GM12891 (cell line): Measurements from ENCODE around the gene AK4.

Experiments used
- DNase-seq: peaks from one replicate; pipeline ENCODE4 v3.0.0; 2011; ENCODE audit warnings: low spot score; ENCODE audit not compliant: insufficient read length
- FAIRE-seq: peaks from 2 replicates; lab custom pipeline; 2011; peaks lifted over from hg19 to GRCh38; lab: Jason Lieb, UNC
- PAX5 ChIP-seq: IDR thresholded peaks from 2 replicates; pipeline ENCODE4 v1.6.1; 2011; ENCODE audit warnings: low read length, moderate library complexity, mild to moderate bottlenecking; ENCODE audit not compliant: insufficient read depth, severe bottlenecking
- POLR2A ChIP-seq: IDR thresholded peaks from 2 replicates; pipeline ENCODE4 v1.6.1; 2011; ENCODE audit warnings: low read depth, low read length, control low read depth
- POLR2AphosphoS5 ChIP-seq: IDR thresholded peaks from 2 replicates; pipeline ENCODE4 v1.6.1; 2011; ENCODE audit warnings: low read depth, low read length, control low read depth
- POU2F2 ChIP-seq: IDR thresholded peaks from 2 replicates; pipeline ENCODE4 v1.6.1; 2011; ENCODE audit warnings: low read depth, mild to moderate bottlenecking, control low read depth, low read length, moderate library complexity
- SPI1 ChIP-seq: IDR thresholded peaks from 2 replicates; pipeline ENCODE4 v1.6.1; 2011; ENCODE audit warnings: low read depth, low read length, control low read depth
- TAF1 ChIP-seq: IDR thresholded peaks from 2 replicates; pipeline ENCODE4 v1.6.1; 2011; ENCODE audit warnings: low read depth, low read length, control low read depth

AK4 gene

DNA sequence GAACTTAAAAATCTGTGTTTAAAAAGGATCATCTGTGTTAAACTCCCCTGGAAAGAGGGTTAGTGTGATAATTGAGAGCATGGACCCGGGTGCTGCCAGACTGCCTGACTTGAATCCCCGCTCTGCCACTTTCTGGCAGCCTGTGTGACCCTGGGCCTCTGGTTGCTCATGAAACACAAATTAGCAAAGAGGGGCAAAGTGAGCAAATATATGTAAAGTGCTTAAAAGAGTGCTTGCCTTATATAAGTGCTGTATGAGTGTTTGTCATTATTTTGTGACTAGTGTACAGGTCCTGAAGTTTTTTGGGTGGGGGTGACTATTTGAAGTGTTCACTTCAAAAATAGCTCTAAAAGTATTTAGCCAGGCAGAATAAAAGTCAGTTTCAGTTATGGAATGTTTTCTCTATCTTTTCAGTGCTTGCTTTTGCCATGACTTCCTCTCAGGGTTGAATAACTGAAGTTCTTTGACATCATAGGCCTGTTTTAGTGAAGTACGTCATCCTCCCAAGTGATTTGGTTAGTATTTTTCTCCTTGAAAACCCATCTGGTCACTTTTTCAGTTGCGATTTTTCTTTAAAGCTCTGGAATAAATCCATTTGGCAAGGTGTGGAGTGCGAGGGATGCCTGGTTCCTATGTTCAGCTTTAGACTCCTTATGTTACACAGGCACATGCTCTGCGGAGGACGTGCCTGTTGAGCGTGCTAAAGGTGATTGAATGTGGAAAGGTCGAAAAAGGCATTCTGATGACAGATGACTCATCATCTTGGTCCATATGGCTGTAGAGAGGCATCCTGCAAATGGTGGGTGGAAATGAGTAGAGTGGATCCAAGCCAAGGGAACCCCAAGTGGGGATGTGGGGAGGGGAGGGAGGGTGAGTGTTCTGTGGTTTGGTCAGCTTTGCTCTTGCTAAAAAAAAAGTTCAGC lies 47.8 kb downstream of the AK4 start:
- DNase-seq (no peak), FAIRE-seq (peak; percentile 83)
- TF ChIP-seq TAF1 = no peak
- no peak for TF ChIP-seq SPI1
- TF ChIP-seq POLR2A = no peak
- no peak for TF ChIP-seq PAX5
- TF ChIP-seq POLR2AphosphoS5 = no peak
- TF ChIP-seq POU2F2 = no peak

DNA sequence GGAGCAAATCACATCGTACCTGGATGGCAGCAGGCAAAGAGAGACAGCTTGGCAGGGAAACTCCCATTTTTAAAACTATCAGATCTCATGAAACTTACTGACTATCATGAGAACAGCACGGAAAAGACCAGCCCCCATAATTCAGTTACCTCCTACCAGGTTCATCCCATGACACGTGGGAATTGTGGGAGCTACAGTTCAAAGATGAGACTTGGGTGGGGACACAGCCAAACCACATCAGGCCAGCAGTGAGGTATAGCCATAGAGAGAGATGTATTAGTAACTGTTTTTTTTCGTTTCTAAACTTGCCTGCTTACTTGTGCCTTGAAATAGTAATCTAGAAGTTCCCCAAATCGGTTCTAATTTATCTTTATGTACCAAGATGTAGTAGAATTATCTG lies 48.9 kb downstream of the AK4 start:
- FAIRE-seq = no peak
- TF ChIP-seq TAF1 (no peak), SPI1 (no peak), POU2F2 (no peak), POLR2A (no peak), PAX5 (no peak)
- DNase-seq = no peak

DNA sequence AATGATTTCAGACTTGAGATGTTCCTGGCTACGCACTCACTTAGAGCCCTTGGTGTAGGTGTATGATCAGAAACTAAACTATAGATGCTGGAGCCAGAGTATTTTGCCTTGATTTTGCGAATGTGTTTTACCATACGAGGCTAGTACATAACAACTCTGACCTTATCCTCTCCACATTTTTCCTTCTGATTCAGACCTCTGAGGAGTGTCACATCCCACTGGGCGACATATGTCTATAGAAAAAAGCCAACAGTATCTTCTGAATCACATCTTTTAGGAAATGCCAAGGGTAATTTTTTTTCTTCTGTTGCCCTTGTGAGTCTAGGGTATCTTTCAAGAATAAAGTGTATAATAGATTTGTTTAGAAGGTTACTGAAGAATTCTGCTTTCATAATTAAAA lies 49.6 kb downstream of the AK4 start:
- DNase-seq = no peak
- TF ChIP-seq POLR2AphosphoS5 = no peak
- no peak for TF ChIP-seq TAF1
- TF ChIP-seq POLR2A = no peak
- no peak for TF ChIP-seq POU2F2
- TF ChIP-seq PAX5 = no peak
- no peak for TF ChIP-seq SPI1
- FAIRE-seq = no peak

DNA sequence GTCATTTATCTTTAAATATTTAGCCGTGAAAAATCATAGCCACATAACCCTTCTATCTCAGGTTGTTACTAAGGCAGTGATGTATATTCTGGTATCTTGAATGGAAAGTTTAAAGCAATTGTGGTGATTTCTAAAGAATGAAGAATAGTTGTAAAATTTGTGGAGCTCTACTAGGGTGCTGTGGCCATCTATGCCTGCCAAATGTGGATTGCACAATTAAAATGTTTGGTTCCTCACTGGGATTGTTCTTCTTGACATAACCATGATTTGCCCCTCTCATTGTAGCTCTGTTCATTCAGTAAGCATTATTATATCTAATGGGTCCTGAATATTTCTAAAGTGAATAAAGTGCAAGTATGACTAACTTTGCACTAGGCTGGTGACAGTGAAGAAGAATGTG lies 50.1 kb downstream of the AK4 start:
- FAIRE-seq = no peak
- TF ChIP-seq POLR2AphosphoS5 = no peak
- TF ChIP-seq SPI1 = no peak
- no peak for TF ChIP-seq PAX5
- TF ChIP-seq TAF1 = no peak
- TF ChIP-seq POU2F2 = no peak
- TF ChIP-seq POLR2A = no peak
- no peak for DNase-seq

DNA sequence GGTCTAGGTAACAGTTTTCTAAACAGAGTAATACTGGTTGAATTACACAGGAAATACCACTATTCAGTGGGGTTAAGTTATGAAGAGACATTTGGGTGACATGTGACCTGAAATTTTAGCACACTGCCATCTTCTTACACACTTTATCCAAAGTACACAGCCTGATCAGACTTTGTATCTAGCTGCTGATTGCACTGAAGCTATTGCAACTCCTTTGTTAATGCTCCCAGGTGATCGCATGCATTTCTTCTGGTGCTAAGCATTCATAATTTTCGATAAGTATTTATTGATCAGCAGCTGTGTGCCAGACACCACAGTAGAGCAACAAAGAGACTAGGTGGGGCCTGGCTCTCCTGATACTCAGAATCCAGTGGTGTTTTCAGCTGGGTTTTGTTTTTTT lies 52.4 kb downstream of the AK4 start:
- FAIRE-seq = no peak
- TF ChIP-seq TAF1 = no peak
- TF ChIP-seq POU2F2 = no peak
- no peak for DNase-seq

DNA sequence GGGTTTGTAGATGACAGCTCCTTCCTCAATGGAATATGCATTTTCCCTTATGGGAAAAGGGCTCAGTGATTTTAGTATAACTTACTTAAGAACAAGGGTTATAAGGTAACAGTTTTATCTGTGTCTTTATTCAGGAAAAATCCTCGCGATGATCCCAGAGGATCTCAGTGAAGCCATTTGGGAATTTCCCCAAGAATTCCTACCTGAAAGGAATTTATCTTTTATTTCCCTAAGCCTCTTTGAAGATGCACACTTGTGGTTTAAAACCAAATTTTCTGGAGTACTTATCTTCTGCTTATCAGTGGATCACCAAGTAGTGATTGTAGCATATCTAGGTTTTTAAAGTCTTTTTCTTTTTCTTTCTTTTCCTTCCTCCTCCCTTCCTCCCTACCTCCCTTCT lies 58.8 kb downstream of the AK4 start:
- TF ChIP-seq POLR2A = no peak
- no peak for TF ChIP-seq PAX5
- TF ChIP-seq POLR2AphosphoS5 = no peak
- TF ChIP-seq SPI1 = no peak
- TF ChIP-seq POU2F2 = no peak
- no peak for TF ChIP-seq TAF1
- DNase-seq (no peak), FAIRE-seq (no peak)

DNA sequence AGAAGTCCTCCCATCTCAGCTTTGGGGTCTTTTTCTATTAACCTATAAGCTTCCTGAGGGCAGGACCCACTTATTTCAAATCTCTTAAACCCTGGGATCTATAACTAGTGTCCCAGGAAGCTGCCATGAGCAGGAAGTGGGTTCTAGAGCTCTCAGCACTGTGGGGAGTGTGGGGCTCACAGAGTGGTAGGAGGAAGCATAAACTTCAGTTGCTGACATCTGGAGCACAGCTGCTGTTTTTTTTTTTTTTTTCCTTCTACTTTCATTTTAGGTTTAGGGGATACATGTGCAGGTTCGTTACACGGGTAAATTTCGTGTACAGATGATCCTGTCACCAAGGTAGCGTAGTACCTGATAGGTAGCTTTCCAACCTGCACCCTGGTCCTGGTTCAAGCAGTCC lies 59.3 kb downstream of the AK4 start:
- TF ChIP-seq SPI1 (no peak), POU2F2 (no peak), PAX5 (no peak), TAF1 (no peak)
- DNase-seq = no peak
- peak; percentile 80 for FAIRE-seq

DNA sequence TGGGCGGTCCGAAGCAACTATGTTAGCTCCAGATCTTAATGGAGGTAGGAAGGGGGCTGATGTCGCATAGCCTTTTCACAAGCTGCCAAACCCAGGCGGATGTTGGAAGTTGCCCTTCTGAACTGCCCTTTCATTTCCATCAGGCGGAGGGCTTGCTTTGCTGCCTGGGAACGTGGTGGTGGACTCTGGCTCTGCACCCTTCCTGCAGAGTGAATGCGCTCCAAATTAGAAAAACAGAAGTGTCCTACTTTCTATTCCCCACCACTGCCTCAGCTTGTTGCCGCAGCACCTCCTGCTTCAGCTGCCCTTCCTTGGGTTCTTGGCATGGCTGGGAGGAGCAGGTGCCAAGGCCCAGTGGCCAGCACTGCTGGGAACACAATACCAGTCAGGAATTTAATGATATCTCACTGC lies 60.6 kb downstream of the AK4 start:
- DNase-seq = no peak
- no peak for FAIRE-seq
- TF ChIP-seq PAX5 (no peak), SPI1 (no peak)

DNA sequence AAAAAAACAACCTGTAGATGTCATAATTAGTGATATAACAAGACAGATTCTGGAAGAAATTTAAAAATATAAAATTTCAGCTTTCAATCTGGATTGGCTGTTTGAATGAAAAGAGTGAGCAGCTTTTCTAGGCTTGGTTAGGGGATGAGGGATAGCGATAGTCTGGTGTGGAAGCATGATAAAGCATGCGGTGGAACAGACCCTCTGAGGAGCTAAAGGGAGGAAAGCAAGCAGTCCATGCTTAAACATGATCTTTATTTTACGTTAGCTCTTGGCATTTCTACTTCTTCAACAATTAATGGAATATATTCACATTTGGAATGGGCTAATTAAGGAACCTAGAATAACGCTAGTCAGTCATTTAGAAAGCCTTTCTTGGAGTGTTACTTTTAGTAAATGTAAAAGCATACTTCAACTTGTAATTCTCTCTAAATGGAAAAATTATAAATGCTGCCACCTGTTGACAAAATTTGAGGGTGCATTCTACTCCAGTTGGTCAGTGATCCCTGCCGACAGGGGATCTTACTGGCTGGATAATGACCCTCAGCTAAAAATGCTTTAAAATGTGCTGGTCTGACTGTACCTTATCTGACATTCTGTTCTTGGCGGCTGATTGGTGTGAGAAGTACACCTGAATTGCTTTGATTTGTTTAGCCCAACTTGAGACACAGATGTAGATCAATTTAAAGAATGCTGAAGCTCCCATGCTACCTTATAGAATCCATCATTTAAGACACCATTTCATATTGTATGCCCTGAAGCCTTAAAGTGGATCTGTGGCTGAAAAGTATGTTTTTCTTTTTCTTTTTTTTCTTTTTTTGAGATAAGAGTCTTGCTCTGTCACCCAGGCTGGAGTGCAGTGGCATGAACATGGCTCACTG lies 61.2 kb downstream of the AK4 start:
- DNase-seq = no peak
- FAIRE-seq = peak; percentile 26
- TF ChIP-seq PAX5 (no peak), POLR2A (no peak), TAF1 (no peak), POU2F2 (no peak), SPI1 (no peak), POLR2AphosphoS5 (no peak)

DNA sequence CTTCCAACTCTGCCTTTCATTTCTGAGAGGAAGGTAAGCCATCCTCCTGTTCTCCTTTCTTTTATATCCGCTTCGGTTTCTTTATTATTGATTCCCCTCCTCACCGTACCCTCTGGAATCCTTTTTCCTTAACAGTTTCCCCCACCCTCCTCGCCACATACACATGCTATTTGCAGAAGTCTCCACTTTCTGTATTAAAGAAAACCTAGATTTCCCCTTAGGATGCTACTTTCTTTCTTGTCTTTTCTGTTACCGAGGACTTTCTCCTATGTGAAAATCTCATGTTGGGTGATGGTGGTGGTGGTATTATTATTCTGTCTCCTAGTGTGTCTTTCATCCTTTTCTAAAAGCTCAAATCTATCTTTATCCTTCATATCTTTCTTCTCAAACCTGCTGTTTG lies 62.3 kb downstream of the AK4 start:
- FAIRE-seq (no peak), DNase-seq (no peak)
- TF ChIP-seq POU2F2 (no peak), SPI1 (no peak), POLR2AphosphoS5 (no peak)
